ENCODE data around the gene NUTM2F.
"Not testable (repeated sequence)": the region's sequence is repeated elsewhere in the genome, so short reads cannot be mapped to it uniquely, and the experiment has no call there.

Gene NUTM2F

GRCh38 chr9:94315034-94315984 lies 13.1 kb downstream of the NUTM2F start:
- not testable (repeated sequence) for DNase-seq

GRCh38 chr9:94303321-94303720 lies 25.1 kb downstream of the NUTM2F start:
- DNase-seq, result no peak

- DNase-seq, result no peak
Observed at GRCh38 chr9:94302426-94302825, 26.0 kb downstream of the NUTM2F start.

GRCh38 chr9:94301583-94301982 lies 26.9 kb downstream of the NUTM2F start:
- no peak for DNase-seq

- DNase-seq, result no peak
Observed at GRCh38 chr9:94300470-94301301, 27.8 kb downstream of the NUTM2F start.

GRCh38 chr9:94298949-94299599 lies 29.4 kb downstream of the NUTM2F start:
- no peak for DNase-seq

GRCh38 chr9:94289691-94290090 lies 38.8 kb downstream of the NUTM2F start:
- no peak for DNase-seq

- no peak for DNase-seq
Observed at GRCh38 chr9:94287877-94288513, 40.4 kb downstream of the NUTM2F start.

- DNase-seq, result no peak
Observed at GRCh38 chr9:94286116-94286515, 42.3 kb downstream of the NUTM2F start.

- no peak for DNase-seq
Observed at GRCh38 chr9:94281101-94281500, 47.3 kb downstream of the NUTM2F start.

- no peak for DNase-seq
Observed at GRCh38 chr9:94280409-94280989, 47.9 kb downstream of the NUTM2F start.

GRCh38 chr9:94277885-94278536 lies 50.4 kb downstream of the NUTM2F start:
- DNase-seq, result no peak

GRCh38 chr9:94277029-94277428 lies 51.4 kb downstream of the NUTM2F start:
- not testable (repeated sequence) for DNase-seq

GRCh38 chr9:94270009-94270408 lies 58.4 kb downstream of the NUTM2F start:
- DNase-seq, result no peak

- DNase-seq, result no peak
Observed at GRCh38 chr9:94269264-94269663, 59.2 kb downstream of the NUTM2F start.

Data from left hindlimb (tissue), 1 donor.